IPS-NIHi11 (cell line): ENCODE results near the gene XXYLT1.
A peak's percentile ranks its signal among the peaks of the same experiment; 100 is the strongest.
"Not testable (repeated sequence)": the region's sequence is repeated elsewhere in the genome, so short reads cannot be mapped to it uniquely, and the experiment has no call there.

ENCODE experiments used
- DNase-seq: peaks from one replicate; pipeline ENCODE4 v3.0.0; 2012; ENCODE audit warnings: mixed read lengths, low spot score

XXYLT1 gene

DNA sequence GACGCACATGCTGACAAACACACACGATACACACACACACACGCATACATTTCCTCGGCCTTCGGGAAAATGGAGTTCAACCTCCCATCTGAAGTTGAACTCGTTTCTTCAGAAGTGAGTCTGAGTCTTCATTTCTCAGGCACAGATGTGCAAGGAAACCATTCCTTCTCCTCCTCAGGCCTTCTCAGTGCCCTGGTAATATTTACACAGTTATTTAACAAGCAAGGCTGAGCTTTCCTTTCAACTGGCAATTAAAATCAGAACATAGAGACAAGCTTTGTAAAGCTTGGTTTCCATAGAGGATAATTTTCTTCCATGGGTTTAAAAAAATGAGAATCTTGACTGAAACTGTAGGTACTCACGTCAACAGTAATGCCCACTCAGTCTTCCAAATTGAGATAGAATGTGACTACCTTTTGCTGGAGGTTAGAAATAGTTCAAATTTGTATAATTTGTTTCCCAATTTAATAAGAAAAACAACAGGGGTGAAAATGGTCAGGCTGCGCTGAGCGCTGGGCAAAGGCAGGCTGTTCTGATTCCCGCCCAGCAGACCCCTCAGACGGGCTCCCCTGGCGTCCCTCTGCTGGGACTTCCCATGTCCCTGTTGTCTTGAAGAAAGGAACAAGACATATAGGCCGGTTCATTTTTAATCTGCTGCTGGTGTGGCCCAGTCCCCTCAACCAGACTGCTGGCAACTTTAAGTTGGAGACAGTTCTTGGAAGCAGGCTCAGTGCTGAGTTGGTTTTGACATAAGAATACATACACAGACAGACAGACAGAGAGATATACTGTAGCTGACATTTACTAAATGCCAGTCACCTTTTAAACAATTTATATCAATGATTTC, 174.3 kb downstream of the XXYLT1 start:
- no peak for DNase-seq

DNA sequence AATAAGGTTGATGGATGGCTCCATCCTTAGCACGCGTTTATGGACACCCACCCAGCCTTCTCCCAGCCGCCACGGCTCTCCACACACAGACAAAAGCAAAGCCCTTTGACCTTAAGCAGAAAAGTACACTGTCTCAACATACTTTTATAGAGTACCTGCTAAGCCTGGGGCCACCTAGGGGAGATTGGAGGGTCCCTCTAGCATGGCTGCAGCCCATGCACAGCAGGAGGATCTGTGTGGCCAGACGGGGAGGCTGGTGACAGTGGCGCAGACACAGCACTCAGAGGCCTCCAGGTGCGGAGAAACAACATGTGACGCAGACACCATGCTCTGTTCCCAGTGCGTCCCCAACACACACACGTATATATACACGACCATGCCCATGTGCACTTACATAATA, 174.9 kb downstream of the XXYLT1 start:
- DNase-seq: no peak

DNA sequence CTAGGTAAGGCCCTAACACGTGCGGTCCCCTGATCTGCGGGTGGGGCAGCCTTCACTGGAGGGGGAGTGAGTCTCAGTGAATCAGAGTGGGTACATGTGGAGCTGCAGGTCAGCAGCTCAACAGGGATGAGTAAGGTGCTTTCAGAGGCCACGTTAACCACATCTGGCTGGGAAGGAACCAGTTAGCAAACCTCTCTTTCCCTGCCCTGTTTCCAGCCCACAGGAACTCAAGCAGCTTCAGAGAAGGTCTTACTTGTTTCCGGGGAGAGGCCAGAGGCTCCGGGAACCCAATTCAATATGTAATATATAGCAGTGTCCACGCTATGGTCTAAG, 175.3 kb downstream of the XXYLT1 start:
- no peak for DNase-seq

DNA sequence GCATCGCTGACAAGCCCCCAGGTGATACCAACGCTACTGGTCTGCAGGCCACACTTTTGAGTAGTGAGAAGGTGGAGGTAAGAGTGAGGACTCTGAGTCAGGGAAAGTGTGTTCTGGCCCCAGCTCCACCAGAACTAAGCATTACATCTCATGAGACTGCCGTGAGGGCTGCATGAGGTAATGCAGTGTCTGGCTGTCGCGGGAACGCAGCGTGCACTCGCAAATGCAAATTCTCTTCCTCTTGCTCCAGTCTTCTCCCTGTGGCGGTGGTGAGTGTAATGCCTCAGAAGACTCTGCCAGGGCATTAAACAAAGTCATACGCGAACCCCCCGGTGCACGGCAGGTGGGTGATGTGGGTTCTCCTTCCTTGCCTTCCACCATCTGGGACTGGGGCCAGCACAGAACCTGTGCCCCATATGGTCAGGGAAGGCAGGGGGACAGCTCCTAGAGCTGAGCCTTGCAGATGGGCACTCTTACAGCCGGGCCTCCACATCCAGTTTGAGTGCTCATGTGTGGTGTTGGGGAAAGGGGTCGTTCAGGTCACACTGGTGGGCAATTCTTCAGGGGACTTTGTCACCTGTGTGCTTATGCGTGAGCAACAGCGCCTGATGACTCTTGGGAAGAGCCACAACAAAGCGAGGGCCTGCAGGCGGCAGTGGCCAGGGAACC, 175.8 kb downstream of the XXYLT1 start:
- DNase-seq: no peak

DNA sequence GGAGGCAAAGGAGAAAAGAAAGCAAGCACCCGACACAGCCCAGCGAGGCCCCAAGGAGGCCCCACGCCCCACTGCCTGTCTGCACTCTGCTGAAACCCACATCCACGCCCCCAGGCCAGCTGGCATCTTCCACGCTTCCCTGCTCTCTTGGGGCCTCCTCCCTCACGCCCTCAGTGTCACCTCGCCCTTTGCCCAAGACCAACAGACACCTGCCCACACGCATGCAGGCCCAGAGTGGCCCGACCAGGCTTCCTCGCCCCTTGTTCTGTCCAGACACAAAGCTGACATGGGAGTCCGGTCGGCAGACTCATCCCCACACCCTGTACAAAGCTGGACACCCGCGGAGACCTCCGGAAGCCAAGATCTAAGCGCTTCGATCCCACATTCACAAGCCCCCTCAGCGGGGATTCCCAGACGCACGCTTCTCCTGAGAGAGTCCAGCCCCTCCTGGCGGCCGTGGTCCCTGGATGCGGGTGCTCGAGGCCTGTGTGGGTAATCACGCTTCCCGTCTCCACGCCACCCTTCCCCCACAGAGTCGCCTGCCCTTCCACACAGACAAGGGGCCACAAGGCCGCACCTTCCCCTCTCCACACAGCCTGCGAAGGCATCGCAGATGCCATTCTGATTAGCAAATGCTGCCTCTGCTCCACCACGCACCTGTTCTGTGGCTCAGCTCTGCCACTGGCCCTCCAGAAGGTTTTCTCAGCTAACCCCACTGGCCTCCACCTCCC, 176.6 kb downstream of the XXYLT1 start:
- DNase-seq: peak; percentile 54

DNA sequence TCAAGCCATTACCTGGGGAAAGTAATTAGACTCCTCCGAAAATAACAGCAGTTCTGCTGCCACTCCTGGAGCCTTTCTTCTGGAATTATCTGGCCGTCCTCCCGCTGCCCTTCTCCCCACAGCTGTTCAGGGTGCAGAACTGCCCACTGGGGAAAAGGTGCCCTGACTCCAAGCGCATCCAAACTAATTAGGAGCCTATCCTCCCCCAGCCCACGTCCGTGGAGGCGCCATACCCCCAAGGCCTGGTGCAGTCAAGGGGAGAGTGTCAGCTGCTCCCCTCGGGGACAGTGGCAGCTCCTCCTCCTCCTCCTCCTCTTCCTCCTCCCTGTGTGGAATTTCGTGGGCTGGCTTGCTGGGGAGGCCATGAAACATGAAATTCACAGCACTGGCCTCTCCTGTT, 177.2 kb downstream of the XXYLT1 start:
- no peak for DNase-seq

DNA sequence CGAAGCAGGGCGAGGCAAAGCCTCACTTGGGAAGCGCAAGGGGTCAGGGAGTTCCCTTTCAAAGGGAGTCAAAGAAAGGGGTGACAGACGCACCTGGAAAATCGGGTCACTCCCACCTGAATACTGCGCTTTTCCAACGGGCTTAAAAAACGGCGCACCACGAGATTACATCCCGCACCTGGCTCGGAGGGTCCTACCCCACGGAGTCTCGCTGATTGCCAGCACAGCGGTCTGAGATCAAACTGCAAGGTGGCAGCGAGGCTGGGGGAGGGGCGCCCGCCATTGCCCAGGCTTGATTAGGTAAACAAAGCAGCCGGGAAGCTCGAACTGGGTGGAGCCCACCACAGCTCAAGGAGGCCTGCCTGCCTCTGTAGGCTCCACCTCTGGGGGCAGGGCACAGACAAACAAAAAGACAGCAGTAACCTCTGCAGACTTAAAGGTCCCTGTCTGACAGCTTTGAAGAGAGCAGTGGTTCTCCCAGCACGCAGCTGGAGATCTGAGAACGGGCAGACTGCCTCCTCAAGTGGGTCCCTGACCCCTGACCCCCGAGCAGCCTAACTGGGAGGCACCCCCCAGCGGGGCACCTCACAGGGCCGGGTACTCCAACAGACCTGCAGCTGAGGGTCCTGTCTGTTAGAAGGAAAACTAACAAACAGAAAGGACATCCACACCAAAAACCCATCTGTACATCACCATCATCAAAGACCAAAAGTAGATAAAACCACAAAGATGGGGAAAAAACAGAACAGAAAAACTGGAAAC, 182.9 kb downstream of the XXYLT1 start:
- not testable (repeated sequence) for DNase-seq

DNA sequence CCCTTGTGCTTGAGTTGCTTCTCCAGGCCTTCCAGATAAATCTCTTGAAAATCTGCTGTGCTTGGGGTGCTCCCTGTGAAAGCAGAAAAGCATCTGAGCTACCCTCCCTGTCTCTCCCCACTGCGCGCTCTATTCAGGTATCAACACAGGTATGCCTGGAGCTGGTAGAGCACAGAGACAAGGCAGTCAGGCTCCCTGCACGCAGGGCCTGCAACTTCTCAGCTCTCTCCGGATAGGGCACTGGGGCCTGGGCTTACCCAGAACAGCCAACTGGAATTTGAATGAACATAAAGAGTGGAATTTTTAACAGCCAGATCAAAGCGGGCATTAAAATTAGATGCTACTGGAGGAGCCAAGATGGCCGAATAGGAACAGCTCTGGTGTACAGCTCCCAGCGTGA, 183.6 kb downstream of the XXYLT1 start:
- DNase-seq: peak; percentile 49

DNA sequence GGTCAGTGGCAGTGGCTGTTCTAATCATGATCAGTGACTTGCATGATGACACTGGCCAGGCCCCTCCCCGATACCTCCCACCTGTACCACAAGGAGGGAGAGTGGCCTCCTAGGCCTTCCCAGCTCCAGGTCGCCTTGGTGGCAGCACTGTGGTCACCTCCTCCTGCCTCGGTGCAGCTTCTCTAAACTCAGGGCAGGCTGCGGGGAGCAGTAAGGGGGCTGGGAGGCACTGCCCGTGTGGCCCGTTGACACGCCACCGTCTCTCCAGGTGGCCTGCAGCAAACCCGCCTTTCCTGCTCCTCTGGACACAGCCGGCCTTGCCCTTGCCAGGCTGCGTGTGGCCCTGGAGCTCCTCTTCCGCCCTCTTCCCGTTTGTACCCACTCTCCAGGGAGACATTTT, 184.1 kb downstream of the XXYLT1 start:
- peak; percentile 55 for DNase-seq

DNA sequence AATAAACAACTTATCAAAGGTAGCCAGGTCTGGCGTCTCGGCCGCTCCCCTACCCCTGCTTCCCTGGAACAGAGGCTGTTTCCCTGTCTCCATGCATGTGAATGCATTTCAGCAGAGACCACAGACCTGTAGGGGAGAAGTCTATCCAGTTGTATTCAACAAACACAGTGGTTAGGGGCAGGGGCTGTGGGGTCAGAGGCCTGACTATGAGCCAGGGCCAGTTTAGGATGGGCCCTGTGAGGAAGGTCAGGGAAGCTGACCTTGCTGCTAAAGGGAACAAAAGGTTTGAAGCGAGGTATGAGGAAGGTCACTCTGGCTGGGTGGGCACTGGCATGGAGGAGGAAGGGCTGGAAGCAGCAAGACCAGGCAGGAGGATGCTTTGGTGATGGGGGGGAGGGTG, 184.6 kb downstream of the XXYLT1 start:
- DNase-seq: no peak

DNA sequence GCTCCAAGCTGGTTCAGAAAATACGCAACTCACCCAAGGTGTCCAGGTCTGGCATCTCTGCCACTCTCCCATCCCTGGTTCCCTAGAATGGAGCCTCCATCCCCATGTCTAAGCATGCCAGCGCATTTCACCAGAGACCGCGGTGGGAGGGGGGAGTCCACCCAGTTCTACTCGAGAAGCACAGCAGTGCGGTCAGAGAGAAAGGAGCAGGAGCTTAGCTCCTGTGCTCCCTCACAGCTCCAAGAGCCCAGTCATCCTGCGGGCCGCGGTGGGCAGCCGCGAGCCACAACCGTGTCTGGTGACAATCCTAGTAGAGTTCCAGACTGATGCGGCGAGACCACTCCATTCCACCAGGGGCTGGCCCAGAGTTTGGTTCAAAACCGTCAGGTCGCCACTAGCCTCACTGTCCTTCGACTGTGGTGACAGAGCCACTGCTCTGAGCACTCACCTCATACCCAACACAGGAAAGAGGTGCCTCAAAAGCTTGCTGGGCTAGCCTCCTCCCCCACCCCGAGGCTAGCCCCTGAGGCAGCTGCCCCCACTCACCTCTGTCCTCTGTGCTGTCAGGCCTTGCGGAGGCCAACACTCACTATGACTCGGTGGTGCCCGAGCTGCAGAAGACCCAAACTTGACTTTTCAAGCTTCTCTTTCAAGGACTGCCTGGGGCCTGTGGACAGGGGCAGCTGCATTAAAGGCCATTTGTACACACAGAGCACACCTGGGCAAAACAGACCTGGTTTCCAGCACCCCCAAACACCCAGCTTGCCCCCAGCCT, 185.4 kb downstream of the XXYLT1 start:
- no peak for DNase-seq

DNA sequence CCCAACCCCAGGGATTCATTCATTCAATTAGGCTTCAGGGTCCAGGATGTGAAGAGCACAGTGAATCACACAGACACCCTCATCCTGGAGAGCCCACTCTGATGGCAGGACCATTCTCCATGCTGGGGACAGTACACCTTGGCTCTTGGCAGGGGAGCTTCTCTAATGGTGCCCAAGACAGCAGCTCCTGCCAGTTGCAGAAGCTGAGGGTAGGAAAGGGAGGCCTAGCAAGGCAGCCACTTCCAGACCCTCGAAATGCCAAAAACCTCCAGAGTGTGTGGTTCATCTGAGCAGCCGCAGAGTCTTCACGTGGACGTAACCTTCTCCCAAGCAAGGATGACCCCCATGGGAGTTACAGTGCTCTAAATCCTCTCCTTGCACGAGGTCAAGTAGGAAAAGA, 186.2 kb downstream of the XXYLT1 start:
- no peak for DNase-seq

DNA sequence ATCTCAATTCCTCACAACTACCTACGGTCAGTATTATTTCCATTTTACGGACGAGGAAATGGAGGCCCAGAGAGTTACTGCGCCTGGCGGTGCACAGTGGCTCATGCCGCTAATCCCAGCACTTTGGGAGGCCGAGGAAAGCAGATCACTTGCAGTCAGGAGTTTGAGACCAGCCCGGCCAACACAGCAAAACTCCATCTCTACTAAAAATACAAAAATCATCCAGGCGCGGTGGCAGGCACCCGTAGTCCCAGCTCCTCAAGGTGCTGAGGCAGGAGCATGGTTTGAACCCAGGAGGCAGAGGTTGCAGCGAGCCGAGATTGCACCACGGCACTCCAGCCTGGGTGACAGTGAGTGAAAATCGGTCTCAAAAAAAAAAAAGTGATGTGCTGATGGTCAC, 187.3 kb downstream of the XXYLT1 start:
- no peak for DNase-seq

DNA sequence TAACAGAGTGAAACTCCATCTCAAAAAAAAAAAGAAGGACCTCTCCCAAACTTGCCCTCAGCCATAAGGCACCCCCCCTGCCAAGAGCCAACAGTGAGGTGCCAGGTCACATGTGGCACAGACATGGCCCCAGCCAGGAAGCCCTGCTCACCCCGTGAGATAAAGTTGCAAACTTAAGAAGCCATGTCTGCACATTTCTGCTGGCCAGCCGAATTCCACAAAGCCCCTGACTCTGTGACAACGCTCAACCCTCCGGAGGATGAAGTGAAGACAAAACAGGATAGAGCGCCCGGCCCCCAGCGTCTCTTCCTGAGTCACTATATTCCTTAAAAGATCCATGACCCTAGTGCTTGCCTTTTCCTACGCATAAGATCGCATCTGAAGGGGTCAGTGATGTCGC, 188.1 kb downstream of the XXYLT1 start:
- DNase-seq: no peak

DNA sequence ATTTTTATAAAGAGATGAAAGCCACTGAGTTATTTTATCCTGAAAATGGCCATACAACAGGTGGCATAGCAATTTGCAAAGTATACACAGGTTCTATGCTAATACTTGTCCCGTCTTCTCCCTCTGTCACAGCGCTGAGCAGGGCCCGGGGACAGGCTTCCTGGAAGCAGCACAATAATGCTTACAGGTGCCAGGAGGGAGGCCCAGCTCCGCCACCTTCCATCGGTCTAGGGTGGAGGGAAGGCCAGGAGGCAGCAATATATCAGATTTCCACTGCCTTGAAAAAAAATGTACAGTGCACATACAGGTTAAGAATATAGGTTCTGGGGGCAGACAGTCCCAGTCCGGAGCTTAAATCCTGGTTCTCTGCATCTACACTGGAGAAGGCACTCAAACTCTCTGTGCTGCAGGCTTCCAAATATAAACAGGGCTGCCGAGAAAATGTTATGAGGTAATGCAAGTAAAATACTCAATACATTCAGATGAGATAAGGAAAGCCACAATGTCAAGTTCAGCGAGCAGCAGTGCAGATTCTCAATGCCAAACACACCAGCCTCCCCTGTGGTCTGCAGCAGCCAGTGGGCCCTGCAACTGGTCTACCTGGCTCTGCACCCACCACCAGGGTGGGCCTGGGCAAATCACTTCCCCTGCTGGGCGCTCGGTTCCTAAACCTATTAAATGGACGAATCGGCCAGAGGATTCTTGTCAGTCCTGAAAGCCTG, 189.6 kb downstream of the XXYLT1 start:
- DNase-seq: peak; percentile 55

DNA sequence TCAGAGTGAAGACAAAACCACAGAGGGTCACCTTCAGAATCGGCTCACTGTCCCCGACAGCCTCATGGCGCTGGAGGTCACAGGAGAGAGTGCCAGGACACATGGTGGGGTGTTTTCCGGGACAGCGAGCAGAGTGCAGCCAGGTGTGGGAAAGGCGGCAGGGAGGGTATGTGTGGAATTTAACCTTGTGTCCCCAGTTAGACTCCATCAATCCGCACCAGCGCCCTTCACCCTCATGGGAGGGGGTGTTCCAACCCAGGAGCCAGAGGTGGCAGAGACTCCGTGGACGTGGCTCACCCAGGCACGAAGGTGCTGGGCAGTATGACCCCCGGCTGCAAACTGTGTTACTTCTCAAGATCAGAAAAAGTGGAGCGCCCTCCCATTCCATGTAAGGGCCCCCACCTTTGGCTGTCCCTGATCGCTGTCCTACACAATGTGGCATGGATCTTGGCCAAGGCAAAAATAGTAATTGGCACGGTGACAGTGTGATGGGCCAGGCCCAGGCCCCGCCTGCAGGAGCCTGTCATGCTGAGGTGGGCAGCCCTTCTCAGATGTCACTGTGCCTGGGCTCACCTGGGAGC, 190.3 kb downstream of the XXYLT1 start:
- peak; percentile 72 for DNase-seq

DNA sequence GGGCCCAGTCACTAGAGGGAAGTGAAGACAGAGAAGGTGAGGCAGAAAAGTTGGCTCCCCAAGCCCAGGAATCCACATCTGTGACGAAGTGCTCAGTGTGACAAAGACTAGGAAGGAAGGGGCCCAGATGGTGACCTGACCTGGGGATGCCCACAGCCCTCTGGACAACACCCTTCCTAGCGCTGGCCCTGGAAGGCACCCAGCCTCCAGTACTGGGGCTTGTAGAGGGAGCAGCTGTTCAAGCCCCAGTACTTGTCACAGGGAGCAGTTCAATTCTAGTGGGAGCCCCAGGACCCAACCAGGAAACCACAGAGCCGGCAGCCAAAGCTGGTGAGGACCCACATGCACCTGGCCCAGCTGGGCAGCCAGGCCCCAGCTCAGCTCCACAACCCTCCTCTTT, 190.8 kb downstream of the XXYLT1 start:
- DNase-seq: no peak

DNA sequence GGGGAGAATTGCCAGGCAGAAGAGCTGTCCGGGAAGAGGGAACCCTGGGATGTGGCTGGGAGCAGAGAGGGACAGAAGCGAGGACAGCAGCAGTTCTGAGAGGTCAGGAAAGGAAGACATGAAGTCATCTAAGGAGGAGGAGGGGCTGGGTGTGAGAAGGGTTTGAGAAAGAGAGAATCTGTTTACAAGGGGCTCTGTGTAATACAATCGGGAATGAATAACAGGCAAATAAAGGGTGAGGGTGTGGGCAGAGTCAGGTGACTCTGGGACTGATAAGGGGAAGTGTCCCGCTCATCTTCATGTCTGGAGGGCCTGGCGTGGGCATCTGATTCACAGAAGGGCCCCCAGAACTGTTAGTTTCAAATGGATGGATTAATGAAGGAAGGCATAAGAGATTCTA, 191.3 kb downstream of the XXYLT1 start:
- no peak for DNase-seq

DNA sequence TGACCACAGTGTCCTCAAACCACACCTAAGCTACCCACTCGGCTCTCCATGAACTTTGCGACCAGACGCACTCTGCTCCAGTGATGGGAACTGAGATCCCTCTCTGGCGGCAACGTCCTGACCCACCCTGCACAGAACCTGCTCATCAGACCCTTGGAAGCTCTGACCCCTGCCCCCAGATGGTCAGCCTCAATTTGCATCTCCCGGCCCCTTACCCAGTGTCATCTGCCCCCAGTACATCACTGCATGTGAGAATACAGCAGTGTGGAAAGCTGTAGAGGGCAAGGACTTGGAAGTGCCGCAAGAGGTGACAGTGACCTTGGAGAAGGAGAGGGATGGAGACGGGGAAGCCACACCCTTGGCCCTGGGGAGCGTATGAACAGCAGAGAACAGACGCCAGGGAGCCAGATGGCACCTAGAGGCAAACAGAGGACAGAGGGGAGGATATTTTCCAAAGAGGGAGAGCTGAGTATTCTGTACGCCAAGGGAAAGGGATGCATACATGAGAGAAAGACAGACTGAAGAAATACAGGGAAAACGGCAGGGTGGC, 192.0 kb downstream of the XXYLT1 start:
- DNase-seq: no peak
